IMR-90 (cell line): Measurements from ENCODE around the gene PPM1F. TPM values are rescaled to one million over a fixed set of nuclear protein-coding genes. Genes with fewer than 3 reads are reported as not detected.

Source experiments
- ATAC-seq: fragments of 200-7000 bp; cut with Tn5 transposase; 2 replicates; pipeline ENCODE4 v1.9.1; 2020; ENCODE audit warnings: low read depth, mild to moderate bottlenecking, moderate library complexity
- BruUV-seq: library from RNA; stranded (reverse); fragments of 400-500 nt; replicated peaks from 2 replicates; lab custom pipeline; 2021; lab: Mats Ljungman, UMichigan
- CTCF ChIA-PET: fragments of 300-600 bp; formaldehyde crosslinking; extraction: SDS; loops from one replicate; lab custom pipeline; 2021; ENCODE audit warnings: antibody characterized with exemption; lab: Yijun Ruan, JAX
- POLR2A ChIA-PET: fragments of 300-600 bp; sonication (Branson Sonifier 250); formaldehyde crosslinking; loops from one replicate; lab custom pipeline; 2022; ENCODE audit warnings: antibody characterized with exemption; ENCODE audit not compliant: unreplicated experiment; lab: Charles Lee
- DNase-seq: peaks from one replicate; pipeline ENCODE4 v3.0.0; 2013
- H2AFZ ChIP-seq: replicated peaks from 2 replicates; pipeline ENCODE3; 2013; ENCODE audit warnings: low read length, mild to moderate bottlenecking; ENCODE audit not compliant: poor library complexity
- H2AK5ac ChIP-seq: 2 replicates; pipeline ENCODE4 v1.6.1; 2013; ENCODE audit warnings: low read depth, low read length, inconsistent platforms
- H2AK9ac ChIP-seq: replicated peaks from 2 replicates; pipeline ENCODE3; 2013; ENCODE audit warnings: mild to moderate bottlenecking, low read depth, low read length, moderate library complexity; ENCODE audit not compliant: poor library complexity
- H2BK120ac ChIP-seq: 2 replicates; pipeline ENCODE4 v1.6.1; 2013; ENCODE audit warnings: low read depth, low read length, inconsistent platforms
- H2BK15ac ChIP-seq: 3 replicates; pipeline ENCODE4 v1.6.1; 2013; ENCODE audit warnings: low read depth, low read length, inconsistent platforms
- H2BK20ac ChIP-seq: 2 replicates; pipeline ENCODE4 v1.6.1; 2013; ENCODE audit warnings: low read depth, mild to moderate bottlenecking, inconsistent platforms, low read length, moderate library complexity
- H2BK5ac ChIP-seq: 2 replicates; pipeline ENCODE4 v1.6.1; 2013; ENCODE audit warnings: mild to moderate bottlenecking, low read depth, low read length, inconsistent platforms; ENCODE audit not compliant: poor library complexity, severe bottlenecking
- H3K14ac ChIP-seq: replicated peaks from 2 replicates; pipeline ENCODE4 v1.6.1; 2013; ENCODE audit warnings: low read depth, low read length, inconsistent platforms
- H3K18ac ChIP-seq: 2 replicates; pipeline ENCODE4 v1.6.1; 2013; ENCODE audit warnings: low read depth, low read length, control low read depth
- H3K23ac ChIP-seq: 2 replicates; pipeline ENCODE4 v1.6.1; 2013; ENCODE audit warnings: low read depth, low read length, inconsistent platforms
- H3K27ac ChIP-seq: 2 replicates; pipeline ENCODE4 v1.5.1; 2013; ENCODE audit warnings: mild to moderate bottlenecking, control low read depth, low read length; ENCODE audit not compliant: insufficient read depth
- H3K27me3 ChIP-seq: 2 replicates; pipeline ENCODE4 v1.6.1; 2013; ENCODE audit warnings: low read length; ENCODE audit not compliant: control insufficient read depth, insufficient read depth
- H3K36me3 ChIP-seq: 2 replicates; pipeline ENCODE4 v1.6.1; 2013; ENCODE audit warnings: low read length, mixed read lengths; ENCODE audit not compliant: control insufficient read depth, insufficient read depth
- H3K4ac ChIP-seq: 2 replicates; pipeline ENCODE4 v1.6.1; 2013; ENCODE audit warnings: low read depth, low read length, inconsistent platforms
- H3K4me1 ChIP-seq: 2 replicates; pipeline ENCODE4 v1.6.1; 2013; ENCODE audit warnings: low read length, mixed read lengths; ENCODE audit not compliant: control insufficient read depth, insufficient read depth
- H3K4me2 ChIP-seq: 2 replicates; pipeline ENCODE4 v1.6.1; 2013; ENCODE audit warnings: low read depth, mild to moderate bottlenecking, control low read depth, low read length, moderate library complexity
- H3K4me3 ChIP-seq: 2 replicates; pipeline ENCODE4 v1.5.1; 2013; ENCODE audit warnings: low read depth, mild to moderate bottlenecking, control low read depth, low read length, moderate library complexity; ENCODE audit not compliant: insufficient read depth
- H3K56ac ChIP-seq: 2 replicates; pipeline ENCODE4 v1.6.1; 2013; ENCODE audit warnings: low read length, inconsistent platforms; ENCODE audit not compliant: insufficient read depth; ENCODE audit errors: extremely low read depth
- H3K79me1 ChIP-seq, 2 experiments: 2 replicates each; pipeline ENCODE4 v1.6.1; 2013; ENCODE audit warnings: low read length in 2 of 2, inconsistent platforms in 1 of 2, low read depth in 1 of 2
- H3K9ac ChIP-seq: 2 replicates; pipeline ENCODE4 v1.6.1; 2013; ENCODE audit warnings: low read depth, low read length, control low read depth
- H3K9me1 ChIP-seq: 2 replicates; pipeline ENCODE4 v1.6.1; 2013; ENCODE audit warnings: low read length, inconsistent platforms; ENCODE audit not compliant: insufficient read depth
- H3K9me3 ChIP-seq: 2 replicates; pipeline ENCODE4 v1.6.1; 2013; ENCODE audit warnings: low read length; ENCODE audit not compliant: control insufficient read depth, insufficient read depth
- H4K20me1 ChIP-seq: 2 replicates; pipeline ENCODE4 v1.6.1; 2013; ENCODE audit warnings: low read length, inconsistent platforms; ENCODE audit not compliant: insufficient read depth
- H4K5ac ChIP-seq: 2 replicates; pipeline ENCODE4 v1.6.1; 2013; ENCODE audit warnings: mild to moderate bottlenecking, low read depth, low read length, control low read depth
- H4K8ac ChIP-seq, 2 experiments: 2 replicates each; pipeline ENCODE4 v1.6.1; 2013; ENCODE audit warnings: low read depth in 2 of 2, low read length in 2 of 2, control low read depth in 1 of 2, inconsistent platforms in 1 of 2
- H4K91ac ChIP-seq: 2 replicates; pipeline ENCODE4 v1.6.1; 2013; ENCODE audit warnings: low read depth, low read length, inconsistent platforms; ENCODE audit not compliant: insufficient read depth
- BHLHE40 ChIP-seq: fragments of 150-350 bp; IDR thresholded peaks from 2 replicates; pipeline ENCODE4 v1.6.1; 2016; ENCODE audit warnings: mild to moderate bottlenecking, low read depth, low read length
- CEBPB ChIP-seq: IDR thresholded peaks from 2 replicates; pipeline ENCODE4 v1.6.1; 2012; ENCODE audit warnings: low read depth, low read length, improper control_type of control experiment
- CHD1 ChIP-seq: IDR thresholded peaks from 2 replicates; pipeline ENCODE4 v1.6.1; 2012; ENCODE audit warnings: low read depth, low read length, improper control_type of control experiment
- MAFK ChIP-seq: IDR thresholded peaks from 2 replicates; pipeline ENCODE4 v1.6.1; 2012; ENCODE audit warnings: low read depth, low read length, improper control_type of control experiment
- NFE2L2 ChIP-seq: fragments of 150-350 bp; IDR thresholded peaks from 2 replicates; pipeline ENCODE4 v1.6.1; 2016; ENCODE audit warnings: low read depth, mild to moderate bottlenecking, low read length
- RAD21 ChIP-seq: IDR thresholded peaks from 2 replicates; pipeline ENCODE4 v1.6.1; 2012; ENCODE audit warnings: low read length, improper control_type of control experiment
- RCOR1 ChIP-seq: IDR thresholded peaks from 2 replicates; pipeline ENCODE4 v1.6.1; 2012; ENCODE audit warnings: mild to moderate bottlenecking, low read length, improper control_type of control experiment; ENCODE audit not compliant: insufficient replicate concordance
- RFX5 ChIP-seq: IDR thresholded peaks from 2 replicates; pipeline ENCODE4 v1.8.0; 2012; ENCODE audit warnings: low read depth, mild to moderate bottlenecking, low read length, moderate library complexity
- SMC3 ChIP-seq: fragments of 150-350 bp; IDR thresholded peaks from 2 replicates; pipeline ENCODE4 v1.6.1; 2016; ENCODE audit warnings: low read depth, mild to moderate bottlenecking, antibody characterized with exemption, low read length, moderate library complexity
- USF2 ChIP-seq: fragments of 150-350 bp; IDR thresholded peaks from 2 replicates; pipeline ENCODE4 v1.6.1; 2017; ENCODE audit warnings: mild to moderate bottlenecking, antibody characterized with exemption, low read length, low read depth
- WGBS, 2 experiments: methylation state at CpG; one replicate each; pipeline versions ENCODE4 v1.1.5 to v1.1.7; 2013; ENCODE audit warnings: missing lambda C conversion rate in 2 of 2; ENCODE audit not compliant: insufficient read length in 1 of 2; ENCODE audit errors: extremely low coverage in 2 of 2; 5-methylcytosine and 5-hydroxymethylcytosine counted together
- dilution Hi-C: fragments of 300-500 bp; cut with HindIII; formaldehyde crosslinking; loops from one replicate; pipeline ENCODE4 v1.14.3; 2018; ENCODE audit warnings: low sequenced_read_pairs; ENCODE audit not compliant: unreplicated experiment
- in situ Hi-C: fragments of 300-500 bp; cut with MboI; formaldehyde crosslinking; loops from 3 replicates; pipeline ENCODE4 v1.14.3; 2019; ENCODE audit warnings: low sequenced_read_pairs, inconsistent platforms, mixed read lengths
- intact Hi-C: fragments of 100-400 bp; cut with micrococcal nuclease; formaldehyde crosslinking; loops from 2 replicates; pipeline ENCODE4 v1.10.0; 2022
- polyA plus RNA-seq, 3 experiments: library from polyadenylated mRNA; depleted of rRNA; stranded (reverse); fragments of >200 nt; gene quantifications; 2 replicates each; pipeline ENCODE4 v1.2.3, GENCODE V29; 2012; ENCODE audit warnings: low replicate concordance in 1 of 3
- total RNA-seq: library from RNA; depleted of rRNA; stranded (reverse); fragments of >200 nt; gene quantifications from 2 replicates; pipeline ENCODE4 v1.2.3, GENCODE V29; 2012
- TF ChIP-seq, protein P1 (sequence below): conservative IDR thresholded peaks from 2 replicates; pipeline ENCODE4 v1.5.1; 2012; ENCODE audit warnings: mild to moderate bottlenecking, low read depth, low read length, improper control_type of control experiment

PPM1F gene
- total and polyA plus RNA-seq, 2 of the 4 experiments (the other 2 are of a cell fraction): 20.8 to 30.3 TPM

DNA sequence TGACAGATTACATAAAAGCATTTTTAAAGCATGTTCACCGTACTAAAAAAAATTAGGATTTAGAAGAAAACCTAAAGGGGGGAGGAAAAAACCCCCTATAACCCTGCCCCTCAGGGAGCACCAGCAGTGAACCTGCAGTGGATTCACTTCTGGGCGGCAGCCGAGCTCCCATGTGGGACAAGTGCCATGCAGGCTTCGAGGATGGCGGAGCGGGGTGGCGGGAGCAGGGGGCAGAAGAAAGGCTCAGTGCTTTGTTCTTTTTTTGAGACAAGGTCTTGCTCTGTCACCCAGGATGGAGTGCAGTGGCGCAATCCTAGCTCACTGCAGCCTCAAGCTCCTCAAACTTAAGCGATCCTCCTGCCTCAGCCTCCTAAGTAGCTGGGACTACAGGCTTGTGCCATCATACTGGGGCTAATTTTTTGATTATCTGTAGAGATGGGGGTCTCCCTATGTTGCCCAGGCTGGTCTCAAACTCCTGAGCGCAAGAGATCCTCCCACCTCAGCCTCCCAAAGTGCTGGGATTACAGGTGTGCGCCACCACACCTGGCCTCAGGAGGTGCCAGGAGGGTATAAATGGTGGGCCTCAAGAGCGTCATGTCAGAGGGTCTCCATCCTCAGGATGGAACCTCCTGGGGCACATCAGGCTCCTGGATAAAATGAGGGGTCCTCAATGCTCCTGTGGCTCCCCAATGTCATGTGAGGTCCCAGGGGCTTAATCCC lies 34.0 kb downstream of the PPM1F start:
- H3K9ac ChIP-seq: no peak overlapping the region
- intact Hi-C loops: no loop called here
- H3K14ac ChIP-seq: no peak overlapping the region
- H4K91ac ChIP-seq: no peak overlapping the region
- no peak overlapping the region for H2AK5ac ChIP-seq
- no peak overlapping the region for H3K23ac ChIP-seq
- ChIA-PET POLR2A (no interaction called here), CTCF (no interaction called here)
- H3K18ac ChIP-seq: no peak overlapping the region
- H4K20me1 ChIP-seq: no peaks in the 10 kb centered on the region; the same call in 1 of the 2 replicates
- H3K4me3 ChIP-seq: no peak overlapping the region
- no TSS peak for BruUV-seq
- H2AK9ac ChIP-seq: no peak overlapping the region
- peaks cover 1% of the 10 kb centered on the region; the same call in 1 of the 2 replicates for H3K36me3 ChIP-seq
- H3K4me2 ChIP-seq: no peak overlapping the region
- no peak overlapping the region for H4K5ac ChIP-seq
- DNase-seq: no peak
- H2AFZ ChIP-seq: no peak overlapping the region
- no peaks in the 10 kb centered on the region for H3K9me3 ChIP-seq
- no peak overlapping the region for H3K56ac ChIP-seq
- no peak overlapping the region for H2BK15ac ChIP-seq
- dilution Hi-C loops: no loop called here
- no peaks in the 10 kb centered on the region for H3K27me3 ChIP-seq
- no peak overlapping the region for H2BK120ac ChIP-seq
- no peaks in the 10 kb centered on the region for H3K79me1 ChIP-seq
- in situ Hi-C loops: no loop called here
- WGBS, 2 experiments: 94% methylated on average over 3 of the region's 12 CpGs; no CpG with 5 or more reads in 1 of the 2 experiments
- TF ChIP-seq CHD1 (no peak), NFE2L2 (no peak), RCOR1 (no peak), BHLHE40 (no peak), CEBPB (no peak), RAD21 (no peak), MAFK (no peak), USF2 (no peak), SMC3 (no peak), RFX5 (no peak)
- TF ChIP-seq, protein P1, sequence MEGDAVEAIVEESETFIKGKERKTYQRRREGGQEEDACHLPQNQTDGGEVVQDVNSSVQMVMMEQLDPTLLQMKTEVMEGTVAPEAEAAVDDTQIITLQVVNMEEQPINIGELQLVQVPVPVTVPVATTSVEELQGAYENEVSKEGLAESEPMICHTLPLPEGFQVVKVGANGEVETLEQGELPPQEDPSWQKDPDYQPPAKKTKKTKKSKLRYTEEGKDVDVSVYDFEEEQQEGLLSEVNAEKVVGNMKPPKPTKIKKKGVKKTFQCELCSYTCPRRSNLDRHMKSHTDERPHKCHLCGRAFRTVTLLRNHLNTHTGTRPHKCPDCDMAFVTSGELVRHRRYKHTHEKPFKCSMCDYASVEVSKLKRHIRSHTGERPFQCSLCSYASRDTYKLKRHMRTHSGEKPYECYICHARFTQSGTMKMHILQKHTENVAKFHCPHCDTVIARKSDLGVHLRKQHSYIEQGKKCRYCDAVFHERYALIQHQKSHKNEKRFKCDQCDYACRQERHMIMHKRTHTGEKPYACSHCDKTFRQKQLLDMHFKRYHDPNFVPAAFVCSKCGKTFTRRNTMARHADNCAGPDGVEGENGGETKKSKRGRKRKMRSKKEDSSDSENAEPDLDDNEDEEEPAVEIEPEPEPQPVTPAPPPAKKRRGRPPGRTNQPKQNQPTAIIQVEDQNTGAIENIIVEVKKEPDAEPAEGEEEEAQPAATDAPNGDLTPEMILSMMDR: no peak
- H3K27ac ChIP-seq: no peak overlapping the region
- H2BK20ac ChIP-seq: no peak overlapping the region
- no peaks in the 10 kb centered on the region for H3K9me1 ChIP-seq
- no peak overlapping the region for H2BK5ac ChIP-seq
- no peak for ATAC-seq
- H3K4me1 ChIP-seq: peaks cover 10% of the 10 kb centered on the region
- H4K8ac ChIP-seq: no peak overlapping the region
- no peak overlapping the region for H3K4ac ChIP-seq
